Measurements from ENCODE around the gene USP17L26.
"Not testable (repeated sequence)": the region's sequence is repeated elsewhere in the genome, so short reads cannot be mapped to it uniquely, and the experiment has no call there.

The USP17L26 gene

GRCh38 chr4:9334358-9334757 is at the start of gene USP17L26:
Gene USP17L26 (plus strand): TSS chr4:9334658. CDS start chr4:9334658, 0 bp downstream.
- not testable (repeated sequence) for H3K27ac ChIP-seq (ENCODE audit: low read depth in 2 of 2, low read length in 2 of 2); H3K36me3 ChIP-seq (ENCODE audit: control insufficient read depth in 2 of 2, insufficient read depth in 2 of 2, low read length in 2 of 2); H3K9me3 ChIP-seq (ENCODE audit: control insufficient read depth in 2 of 2, low read length in 2 of 2); H3K4me1 ChIP-seq (ENCODE audit: control insufficient read depth in 2 of 2, insufficient read depth in 2 of 2, low read length in 2 of 2); H3K4me3 ChIP-seq (ENCODE audit: low read length in 2 of 2); H3K27me3 ChIP-seq (ENCODE audit: control insufficient read depth in 2 of 2, insufficient read depth in 2 of 2, low read length in 2 of 2); H3K9ac ChIP-seq (ENCODE audit: low read depth in 1 of 2, low read length in 2 of 2)

GRCh38 chr4:9324191-9324590 is 10.3 kb upstream of the USP17L26 start:
- not testable (repeated sequence) for H3K36me3 ChIP-seq (ENCODE audit: control insufficient read depth in 2 of 2, insufficient read depth in 2 of 2, low read length in 2 of 2); H3K27ac ChIP-seq (ENCODE audit: low read depth in 2 of 2, low read length in 2 of 2); H3K27me3 ChIP-seq (ENCODE audit: control insufficient read depth in 2 of 2, insufficient read depth in 2 of 2, low read length in 2 of 2); H3K4me1 ChIP-seq (ENCODE audit: control insufficient read depth in 2 of 2, insufficient read depth in 2 of 2, low read length in 2 of 2); H3K9ac ChIP-seq (ENCODE audit: low read depth in 1 of 2, low read length in 2 of 2); H3K9me3 ChIP-seq (ENCODE audit: control insufficient read depth in 2 of 2, low read length in 2 of 2); H3K4me3 ChIP-seq (ENCODE audit: low read length in 2 of 2)

- not testable (repeated sequence) for H3K27me3 ChIP-seq (ENCODE audit: control insufficient read depth in 2 of 2, insufficient read depth in 2 of 2, low read length in 2 of 2); H3K27ac ChIP-seq (ENCODE audit: low read depth in 2 of 2, low read length in 2 of 2); H3K9me3 ChIP-seq (ENCODE audit: control insufficient read depth in 2 of 2, low read length in 2 of 2); H3K4me1 ChIP-seq (ENCODE audit: control insufficient read depth in 2 of 2, insufficient read depth in 2 of 2, low read length in 2 of 2); H3K36me3 ChIP-seq (ENCODE audit: control insufficient read depth in 2 of 2, insufficient read depth in 2 of 2, low read length in 2 of 2); H3K4me3 ChIP-seq (ENCODE audit: low read length in 2 of 2); H3K9ac ChIP-seq (ENCODE audit: low read depth in 1 of 2, low read length in 2 of 2)
These were observed 9.6 kb upstream of the USP17L26 start, which contains the start of gene USP17L24 for GRCh38 chr4:9324865-9325264. Gene USP17L24 (plus strand): TSS chr4:9325165. CDS start chr4:9325165, 0 bp downstream.

GRCh38 chr4:9329611-9330010 is 4.8 kb upstream of the USP17L26 start, which contains the start of gene USP17L25:
Gene USP17L25 (plus strand): TSS chr4:9329911. CDS start chr4:9329911, 0 bp downstream.
- not testable (repeated sequence) for H3K36me3 ChIP-seq (ENCODE audit: control insufficient read depth in 2 of 2, insufficient read depth in 2 of 2, low read length in 2 of 2); H3K9ac ChIP-seq (ENCODE audit: low read depth in 1 of 2, low read length in 2 of 2); H3K27ac ChIP-seq (ENCODE audit: low read depth in 2 of 2, low read length in 2 of 2); H3K4me3 ChIP-seq (ENCODE audit: low read length in 2 of 2); H3K27me3 ChIP-seq (ENCODE audit: control insufficient read depth in 2 of 2, insufficient read depth in 2 of 2, low read length in 2 of 2); H3K9me3 ChIP-seq (ENCODE audit: control insufficient read depth in 2 of 2, low read length in 2 of 2); H3K4me1 ChIP-seq (ENCODE audit: control insufficient read depth in 2 of 2, insufficient read depth in 2 of 2, low read length in 2 of 2)

GRCh38 chr4:9339103-9339502 is 4.6 kb downstream of the USP17L26 start, which contains the start of gene USP17L5:
Gene USP17L5 (plus strand): TSS chr4:9339403. CDS start chr4:9339403, 0 bp downstream.
- not testable (repeated sequence) for H3K27me3 ChIP-seq (ENCODE audit: control insufficient read depth in 2 of 2, insufficient read depth in 2 of 2, low read length in 2 of 2); H3K4me3 ChIP-seq (ENCODE audit: low read length in 2 of 2); H3K9me3 ChIP-seq (ENCODE audit: control insufficient read depth in 2 of 2, low read length in 2 of 2); H3K9ac ChIP-seq (ENCODE audit: low read depth in 1 of 2, low read length in 2 of 2); H3K36me3 ChIP-seq (ENCODE audit: control insufficient read depth in 2 of 2, insufficient read depth in 2 of 2, low read length in 2 of 2); H3K4me1 ChIP-seq (ENCODE audit: control insufficient read depth in 2 of 2, insufficient read depth in 2 of 2, low read length in 2 of 2); H3K27ac ChIP-seq (ENCODE audit: low read depth in 2 of 2, low read length in 2 of 2)

GRCh38 chr4:9343848-9344247 is 9.4 kb downstream of the USP17L26 start, which contains the start of gene USP17L27:
Gene USP17L27 (plus strand): TSS chr4:9344148. CDS start chr4:9344148, 0 bp downstream.
- H3K9ac ChIP-seq (ENCODE audit: low read depth in 1 of 2, low read length in 2 of 2); H3K9me3 ChIP-seq (ENCODE audit: control insufficient read depth in 2 of 2, low read length in 2 of 2); H3K36me3 ChIP-seq (ENCODE audit: control insufficient read depth in 2 of 2, insufficient read depth in 2 of 2, low read length in 2 of 2); H3K4me1 ChIP-seq (ENCODE audit: control insufficient read depth in 2 of 2, insufficient read depth in 2 of 2, low read length in 2 of 2); H3K27me3 ChIP-seq (ENCODE audit: control insufficient read depth in 2 of 2, insufficient read depth in 2 of 2, low read length in 2 of 2); H3K27ac ChIP-seq (ENCODE audit: low read depth in 2 of 2, low read length in 2 of 2); H3K4me3 ChIP-seq (ENCODE audit: low read length in 2 of 2): not testable (repeated sequence)

- H3K4me1 ChIP-seq (ENCODE audit: control insufficient read depth in 2 of 2, insufficient read depth in 2 of 2, low read length in 2 of 2); H3K27ac ChIP-seq (ENCODE audit: low read depth in 2 of 2, low read length in 2 of 2); H3K9ac ChIP-seq (ENCODE audit: low read depth in 1 of 2, low read length in 2 of 2); H3K4me3 ChIP-seq (ENCODE audit: low read length in 2 of 2); H3K27me3 ChIP-seq (ENCODE audit: control insufficient read depth in 2 of 2, insufficient read depth in 2 of 2, low read length in 2 of 2); H3K36me3 ChIP-seq (ENCODE audit: control insufficient read depth in 2 of 2, insufficient read depth in 2 of 2, low read length in 2 of 2); H3K9me3 ChIP-seq (ENCODE audit: control insufficient read depth in 2 of 2, low read length in 2 of 2): not testable (repeated sequence)
These were observed 14.1 kb downstream of the USP17L26 start, which contains the start of gene USP17L28 for GRCh38 chr4:9348593-9348992. Gene USP17L28 (plus strand): TSS chr4:9348893. CDS start chr4:9348893, 0 bp downstream.

GRCh38 chr4:9350866-9351265 is 16.4 kb downstream of the USP17L26 start:
- H3K36me3 ChIP-seq (ENCODE audit: control insufficient read depth in 2 of 2, insufficient read depth in 2 of 2, low read length in 2 of 2); H3K4me1 ChIP-seq (ENCODE audit: control insufficient read depth in 2 of 2, insufficient read depth in 2 of 2, low read length in 2 of 2); H3K9me3 ChIP-seq (ENCODE audit: control insufficient read depth in 2 of 2, low read length in 2 of 2); H3K27ac ChIP-seq (ENCODE audit: low read depth in 2 of 2, low read length in 2 of 2); H3K27me3 ChIP-seq (ENCODE audit: control insufficient read depth in 2 of 2, insufficient read depth in 2 of 2, low read length in 2 of 2); H3K9ac ChIP-seq (ENCODE audit: low read depth in 1 of 2, low read length in 2 of 2); H3K4me3 ChIP-seq (ENCODE audit: low read length in 2 of 2): not testable (repeated sequence)

GRCh38 chr4:9353338-9353737 is 18.9 kb downstream of the USP17L26 start, which contains the start of gene USP17L29:
Gene USP17L29 (plus strand): TSS chr4:9353638. CDS start chr4:9353638, 0 bp downstream.
- H3K9ac ChIP-seq (ENCODE audit: low read depth in 1 of 2, low read length in 2 of 2); H3K4me3 ChIP-seq (ENCODE audit: low read length in 2 of 2); H3K9me3 ChIP-seq (ENCODE audit: control insufficient read depth in 2 of 2, low read length in 2 of 2); H3K36me3 ChIP-seq (ENCODE audit: control insufficient read depth in 2 of 2, insufficient read depth in 2 of 2, low read length in 2 of 2); H3K27me3 ChIP-seq (ENCODE audit: control insufficient read depth in 2 of 2, insufficient read depth in 2 of 2, low read length in 2 of 2); H3K27ac ChIP-seq (ENCODE audit: low read depth in 2 of 2, low read length in 2 of 2); H3K4me1 ChIP-seq (ENCODE audit: control insufficient read depth in 2 of 2, insufficient read depth in 2 of 2, low read length in 2 of 2): not testable (repeated sequence)

- H3K4me1 ChIP-seq (ENCODE audit: control insufficient read depth in 2 of 2, insufficient read depth in 2 of 2, low read length in 2 of 2); H3K27ac ChIP-seq (ENCODE audit: low read depth in 2 of 2, low read length in 2 of 2); H3K4me3 ChIP-seq (ENCODE audit: low read length in 2 of 2); H3K9ac ChIP-seq (ENCODE audit: low read depth in 1 of 2, low read length in 2 of 2); H3K36me3 ChIP-seq (ENCODE audit: control insufficient read depth in 2 of 2, insufficient read depth in 2 of 2, low read length in 2 of 2); H3K9me3 ChIP-seq (ENCODE audit: control insufficient read depth in 2 of 2, low read length in 2 of 2); H3K27me3 ChIP-seq (ENCODE audit: control insufficient read depth in 2 of 2, insufficient read depth in 2 of 2, low read length in 2 of 2): not testable (repeated sequence)
These were observed 28.4 kb downstream of the USP17L26 start, which contains the start of gene USP17L30 for GRCh38 chr4:9362829-9363228. Gene USP17L30 (plus strand): TSS chr4:9363129. CDS start chr4:9363129, 0 bp downstream.

- H3K36me3 ChIP-seq (ENCODE audit: control insufficient read depth in 2 of 2, insufficient read depth in 2 of 2, low read length in 2 of 2); H3K4me3 ChIP-seq (ENCODE audit: low read length in 2 of 2); H3K9ac ChIP-seq (ENCODE audit: low read depth in 1 of 2, low read length in 2 of 2); H3K27me3 ChIP-seq (ENCODE audit: control insufficient read depth in 2 of 2, insufficient read depth in 2 of 2, low read length in 2 of 2); H3K9me3 ChIP-seq (ENCODE audit: control insufficient read depth in 2 of 2, low read length in 2 of 2); H3K27ac ChIP-seq (ENCODE audit: low read depth in 2 of 2, low read length in 2 of 2); H3K4me1 ChIP-seq (ENCODE audit: control insufficient read depth in 2 of 2, insufficient read depth in 2 of 2, low read length in 2 of 2): not testable (repeated sequence)
These were observed 45.4 kb downstream of the USP17L26 start for GRCh38 chr4:9379881-9380280.

Data from mucosa of rectum (tissue), 2 donors.